ACC112 (cell line): ENCODE measurements around the gene COP1.

Experiments used
- H2AFZ ChIP-seq: fragments of 200-600 bp; sonication (generic); one replicate; pipeline ENCODE4 v1.6.0; 2017; ENCODE audit warnings: antibody characterized with exemption, low read length; ENCODE audit not compliant: unreplicated experiment
- H3K27ac ChIP-seq: fragments of 200-600 bp; sonication (generic); 2 replicates; pipeline ENCODE4 v1.5.1; 2014; ENCODE audit warnings: low read depth, mild to moderate bottlenecking, antibody characterized with exemption, low read length, moderate library complexity
- H3K27me3 ChIP-seq: fragments of 200-600 bp; sonication (generic); 2 replicates; pipeline ENCODE4 v1.6.1; 2014; ENCODE audit warnings: mild to moderate bottlenecking, antibody characterized with exemption, low read length, moderate library complexity, mixed read lengths; ENCODE audit not compliant: insufficient read depth
- H3K36me3 ChIP-seq: fragments of 200-600 bp; sonication (generic); 2 replicates; pipeline ENCODE4 v1.6.1; 2016; ENCODE audit warnings: mild to moderate bottlenecking, antibody characterized with exemption, low read length, moderate library complexity, mixed read lengths; ENCODE audit not compliant: insufficient read depth
- H3K4me1 ChIP-seq: fragments of 200-600 bp; sonication (generic); one replicate; pipeline ENCODE4 v1.6.1; 2016; ENCODE audit warnings: low read length, mixed read lengths; ENCODE audit not compliant: insufficient read depth, unreplicated experiment, control insufficient read depth
- H3K4me3 ChIP-seq: fragments of 200-600 bp; sonication (generic); 2 replicates; pipeline ENCODE4 v1.5.1; 2014; ENCODE audit warnings: mild to moderate bottlenecking, low read depth, low read length
- H3K79me2 ChIP-seq: fragments of 200-600 bp; sonication (generic); one replicate; pipeline ENCODE4 v1.6.0; 2016; ENCODE audit warnings: low read length; ENCODE audit not compliant: control insufficient read depth, unreplicated experiment, insufficient read depth

COP1 gene

DNA sequence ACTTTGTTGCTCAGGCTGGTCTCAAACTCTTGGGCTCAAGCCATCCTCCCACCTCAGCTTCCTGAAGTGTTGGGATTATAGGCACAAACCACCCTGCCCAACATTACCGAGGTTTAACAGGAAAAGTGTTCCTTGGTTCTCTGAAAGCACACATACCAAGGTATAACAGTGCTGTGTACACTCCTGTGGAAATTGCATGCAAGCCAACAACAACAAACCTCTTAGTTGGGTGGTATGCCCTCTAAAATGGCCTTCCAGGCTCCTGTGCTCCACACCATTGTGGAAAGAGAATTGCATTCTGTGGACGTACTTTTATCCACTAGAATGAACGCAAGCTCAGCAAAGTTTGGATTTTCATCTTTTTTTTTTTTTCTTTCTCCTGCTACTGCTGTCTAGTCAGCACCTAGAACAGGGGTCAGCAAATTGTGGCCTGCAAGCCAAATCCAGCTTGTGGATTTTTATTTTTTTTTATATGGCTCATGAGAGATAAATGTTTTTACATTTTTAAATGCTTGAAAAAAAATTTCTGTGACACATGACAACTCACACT lies 271.4 kb downstream of the COP1 start:
- no peaks in the 10 kb centered on the region for H3K4me1 ChIP-seq
- H2AFZ ChIP-seq: no peak overlapping the region
- no peak overlapping the region for H3K4me3 ChIP-seq

DNA sequence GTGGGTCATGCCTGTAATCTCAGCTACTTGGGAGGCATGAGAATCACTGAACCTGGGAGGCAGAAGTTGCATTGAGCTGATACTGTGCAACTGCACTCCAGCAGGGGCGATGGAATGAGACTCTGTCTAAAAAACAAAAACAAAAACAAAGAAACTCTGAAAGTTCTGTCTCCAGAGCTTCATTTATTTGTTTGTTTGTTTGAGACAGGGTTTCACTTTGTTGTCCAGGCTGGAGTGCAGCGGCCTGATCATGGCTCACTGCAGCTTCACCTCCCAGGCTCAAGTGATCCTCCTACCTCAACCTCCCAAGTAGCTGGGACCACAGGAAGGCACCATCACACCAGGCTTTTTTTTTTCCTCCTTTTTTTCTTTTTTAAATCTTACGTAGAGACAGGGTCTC lies 271.9 kb downstream of the COP1 start:
- Histone ChIP-seq H2AFZ (no peak overlapping the region), H3K4me1 (no peaks in the 10 kb centered on the region), H3K79me2 (no peaks in the 10 kb centered on the region), H3K4me3 (no peak overlapping the region), H3K27ac (no peak overlapping the region), H3K27me3 (no peaks in the 10 kb centered on the region), H3K36me3 (no peaks in the 10 kb centered on the region)

More for the DNA sequence above, 271.4 kb downstream of the COP1 start:
- no peaks in the 10 kb centered on the region for H3K79me2 ChIP-seq
- H3K27ac ChIP-seq: no peak overlapping the region
- no peaks in the 10 kb centered on the region for H3K36me3 ChIP-seq
- no peaks in the 10 kb centered on the region for H3K27me3 ChIP-seq

DNA sequence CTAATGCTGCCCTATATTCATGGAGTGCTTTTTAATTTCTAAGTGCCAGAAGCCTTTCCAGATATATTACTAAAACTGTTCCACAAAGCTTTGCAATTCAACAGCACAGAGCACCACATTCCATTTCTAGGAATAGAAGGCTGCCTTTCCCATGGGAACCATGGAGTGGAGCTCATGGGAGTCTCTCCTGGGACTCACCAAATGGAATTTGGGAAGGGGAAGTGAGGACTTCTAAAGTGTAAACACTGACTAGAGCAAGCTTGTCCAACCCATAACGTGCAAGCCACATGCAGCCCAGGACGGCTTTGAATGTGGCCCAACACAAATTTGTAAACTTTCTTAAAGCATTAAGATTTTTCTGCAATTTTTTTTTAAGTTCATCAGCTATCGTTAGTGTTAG lies 273.3 kb downstream of the COP1 start:
- no peaks in the 10 kb centered on the region for H3K36me3 ChIP-seq
- no peak overlapping the region for H2AFZ ChIP-seq
- no peaks in the 10 kb centered on the region for H3K79me2 ChIP-seq
- H3K27me3 ChIP-seq: no peaks in the 10 kb centered on the region
- H3K4me1 ChIP-seq: no peaks in the 10 kb centered on the region
- H3K4me3 ChIP-seq: no peak overlapping the region
- H3K27ac ChIP-seq: no peak overlapping the region

DNA sequence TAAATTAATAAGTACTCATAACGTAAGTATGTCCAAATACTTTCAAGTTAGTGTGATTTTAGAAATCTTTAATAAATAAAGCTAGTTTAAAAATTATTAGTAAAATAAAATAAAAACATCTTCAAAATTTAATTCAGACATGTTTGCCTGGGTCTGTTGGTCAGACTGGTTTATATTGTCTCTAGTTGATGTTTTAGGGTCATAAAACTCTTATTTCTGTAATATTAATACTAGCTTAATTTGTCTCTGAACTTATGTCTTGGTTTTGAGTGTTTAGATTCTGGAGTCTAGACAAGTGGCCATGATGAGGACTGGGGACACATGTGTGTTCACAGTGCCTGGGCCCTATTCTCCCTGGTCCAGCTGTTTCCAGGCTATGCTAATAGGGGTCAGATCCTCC lies 279.1 kb downstream of the COP1 start:
- H3K79me2 ChIP-seq: no peaks in the 10 kb centered on the region
- H3K27ac ChIP-seq: no peak overlapping the region
- H3K27me3 ChIP-seq: no peaks in the 10 kb centered on the region
- H3K36me3 ChIP-seq: no peaks in the 10 kb centered on the region; the same call in none of the 2 replicates
- no peak overlapping the region for H3K4me3 ChIP-seq
- no peak overlapping the region for H2AFZ ChIP-seq
- H3K4me1 ChIP-seq: no peaks in the 10 kb centered on the region

DNA sequence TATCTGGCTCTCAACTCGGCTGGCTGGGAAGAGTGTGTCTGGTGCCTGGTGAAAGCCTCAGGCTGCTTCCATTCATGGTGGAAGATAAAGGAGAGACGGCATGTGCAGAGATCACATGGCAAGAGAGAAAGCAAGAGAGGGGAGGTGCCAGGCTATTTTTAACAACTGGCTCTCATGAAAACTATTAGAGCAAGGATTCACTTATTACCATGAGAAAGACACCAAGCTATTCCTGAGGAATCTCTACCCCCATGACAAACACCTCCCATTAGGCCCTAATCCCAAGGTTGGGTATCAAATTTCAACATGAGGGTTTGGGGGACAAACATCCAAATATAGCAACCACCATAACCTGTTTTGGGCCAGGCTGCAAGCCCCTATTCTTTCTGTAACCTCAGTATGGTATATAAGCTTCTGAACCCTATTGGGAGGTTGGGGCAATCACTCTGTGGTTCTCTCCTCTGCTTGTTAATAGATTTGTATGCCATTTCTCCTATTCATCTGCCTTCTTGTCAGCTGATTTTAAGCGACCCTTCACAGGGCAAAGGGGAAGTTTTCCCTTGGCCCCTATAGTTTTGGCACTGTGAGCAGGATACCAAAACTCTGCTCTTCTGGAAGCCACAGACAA lies 284.7 kb downstream of the COP1 start:
- Histone ChIP-seq H3K4me3 (no peak overlapping the region), H3K79me2 (no peaks in the 10 kb centered on the region), H3K27me3 (no peaks in the 10 kb centered on the region), H3K27ac (no peak overlapping the region), H2AFZ (no peak overlapping the region), H3K4me1 (no peaks in the 10 kb centered on the region), H3K36me3 (no peaks in the 10 kb centered on the region; the same call in none of the 2 replicates)

DNA sequence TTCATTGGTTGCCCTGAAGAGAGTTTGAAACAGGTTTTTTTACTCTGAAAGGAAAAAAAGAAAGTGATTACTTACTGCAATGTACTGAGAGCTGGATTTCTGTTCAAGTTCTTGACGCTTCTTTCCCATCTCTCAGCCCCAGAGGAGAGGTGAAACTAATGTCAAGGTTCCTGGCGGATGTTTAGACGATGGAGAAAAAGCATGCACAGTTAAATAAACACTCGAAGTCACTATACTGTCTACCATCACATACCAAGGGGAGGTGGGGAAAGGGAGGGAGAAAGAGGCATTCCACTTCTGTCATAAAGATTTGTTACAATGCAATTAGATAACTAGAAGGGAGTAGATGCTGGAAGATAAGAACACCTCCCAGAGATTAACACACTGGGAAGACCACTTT lies 286.7 kb downstream of the COP1 start:
- H3K79me2 ChIP-seq: no peaks in the 10 kb centered on the region
- H3K27me3 ChIP-seq: no peaks in the 10 kb centered on the region
- no peaks in the 10 kb centered on the region; the same call in 1 of the 2 replicates for H3K36me3 ChIP-seq
- H3K4me3 ChIP-seq: no peak overlapping the region
- no peak overlapping the region for H3K27ac ChIP-seq
- no peak overlapping the region for H2AFZ ChIP-seq
- H3K4me1 ChIP-seq: no peaks in the 10 kb centered on the region

DNA sequence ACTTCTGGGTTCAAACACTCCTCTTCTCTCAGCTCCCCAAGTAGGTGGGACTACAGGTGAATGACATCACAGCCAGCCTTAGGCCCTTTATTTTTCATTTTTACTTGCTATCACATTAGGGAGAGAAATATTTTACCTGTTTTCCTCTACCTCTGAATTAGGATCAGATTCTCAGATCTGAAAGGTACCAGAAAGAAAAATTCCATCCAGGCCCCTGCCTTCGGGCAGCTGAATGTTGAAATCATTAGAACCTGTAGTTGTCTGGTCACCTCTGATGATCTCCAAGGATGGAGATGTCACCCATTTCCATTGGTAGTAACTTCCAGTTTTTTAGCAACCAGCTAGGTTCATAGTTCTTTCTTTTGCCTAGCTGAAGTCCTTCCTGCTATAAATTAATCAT lies 288.1 kb downstream of the COP1 start:
- Histone ChIP-seq H3K36me3 (no peaks in the 10 kb centered on the region; the same call in 1 of the 2 replicates), H2AFZ (no peak overlapping the region), H3K4me3 (no peak overlapping the region), H3K4me1 (no peaks in the 10 kb centered on the region), H3K79me2 (no peaks in the 10 kb centered on the region), H3K27ac (no peak overlapping the region), H3K27me3 (no peaks in the 10 kb centered on the region)

DNA sequence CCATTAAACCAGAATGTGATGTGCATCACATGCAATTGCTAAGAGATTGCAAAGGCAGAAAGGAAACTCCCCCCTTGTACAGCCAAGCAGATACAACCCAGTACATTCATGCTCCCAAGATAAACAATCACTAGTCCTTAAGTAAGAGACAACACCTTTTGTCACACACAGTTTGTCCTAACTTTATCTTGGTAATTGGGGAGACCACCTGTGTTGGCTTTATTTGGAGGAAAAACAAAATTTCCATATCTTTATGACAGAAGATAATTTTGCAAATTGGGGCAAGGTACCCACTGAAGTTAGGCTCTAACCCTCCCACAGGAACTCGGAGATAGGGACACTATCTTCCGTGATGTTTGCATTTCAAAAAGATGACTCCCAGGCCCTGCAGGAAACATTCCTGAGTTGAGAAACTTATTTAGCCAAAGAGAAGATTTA lies 288.7 kb downstream of the COP1 start:
- no peaks in the 10 kb centered on the region; the same call in 1 of the 2 replicates for H3K36me3 ChIP-seq
- H3K4me1 ChIP-seq: no peaks in the 10 kb centered on the region
- H2AFZ ChIP-seq: no peak overlapping the region
- no peaks in the 10 kb centered on the region for H3K79me2 ChIP-seq
- no peaks in the 10 kb centered on the region for H3K27me3 ChIP-seq
- no peak overlapping the region for H3K4me3 ChIP-seq
- H3K27ac ChIP-seq: no peak overlapping the region

DNA sequence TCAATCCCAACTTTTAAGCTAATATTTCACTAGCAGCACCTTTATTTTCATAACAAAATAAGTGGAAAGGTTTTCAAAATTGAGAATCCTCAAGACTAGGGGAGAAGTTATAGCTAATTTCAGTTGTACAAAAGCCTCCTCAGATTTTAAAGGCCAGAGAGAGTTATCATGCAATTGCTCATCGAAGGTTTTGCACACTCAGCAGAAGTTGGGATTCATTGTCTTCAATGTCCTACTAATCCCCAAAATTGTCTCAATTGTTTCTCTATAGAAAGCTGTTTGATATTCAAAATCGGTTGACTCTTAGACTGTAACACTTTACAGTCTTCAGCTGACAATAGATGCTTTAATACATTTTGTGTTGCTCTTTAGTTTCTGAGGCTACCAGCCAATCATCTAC lies 293.0 kb downstream of the COP1 start:
- H3K4me1 ChIP-seq: no peaks in the 10 kb centered on the region
- no peak overlapping the region for H3K27ac ChIP-seq
- H3K79me2 ChIP-seq: no peaks in the 10 kb centered on the region
- H3K4me3 ChIP-seq: no peak overlapping the region
- H3K27me3 ChIP-seq: no peaks in the 10 kb centered on the region
- no peaks in the 10 kb centered on the region; the same call in none of the 2 replicates for H3K36me3 ChIP-seq
- H2AFZ ChIP-seq: no peak overlapping the region

DNA sequence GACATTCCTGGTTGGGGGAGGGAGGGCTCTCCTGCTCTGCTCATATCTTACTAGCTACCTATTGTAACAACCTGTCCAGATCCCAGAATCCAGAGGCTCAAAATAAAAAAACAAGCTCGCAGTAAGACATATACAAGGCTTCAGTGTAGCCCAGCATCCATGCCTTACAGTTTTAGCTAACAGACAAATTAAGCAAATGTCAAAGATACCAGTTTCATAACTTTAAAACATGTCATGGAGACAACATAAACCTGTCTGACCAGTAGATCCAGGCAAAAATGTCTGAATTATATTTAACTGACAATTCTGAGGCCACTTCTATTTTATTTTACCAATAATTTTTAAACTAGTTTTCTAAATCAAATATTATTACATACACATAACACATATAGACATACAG lies 295.9 kb downstream of the COP1 start:
- no peak overlapping the region for H3K27ac ChIP-seq
- H3K4me3 ChIP-seq: no peak overlapping the region
- H3K79me2 ChIP-seq: no peaks in the 10 kb centered on the region
- H2AFZ ChIP-seq: no peak overlapping the region
- no peaks in the 10 kb centered on the region for H3K27me3 ChIP-seq
- H3K4me1 ChIP-seq: no peaks in the 10 kb centered on the region
- no peaks in the 10 kb centered on the region; the same call in none of the 2 replicates for H3K36me3 ChIP-seq

DNA sequence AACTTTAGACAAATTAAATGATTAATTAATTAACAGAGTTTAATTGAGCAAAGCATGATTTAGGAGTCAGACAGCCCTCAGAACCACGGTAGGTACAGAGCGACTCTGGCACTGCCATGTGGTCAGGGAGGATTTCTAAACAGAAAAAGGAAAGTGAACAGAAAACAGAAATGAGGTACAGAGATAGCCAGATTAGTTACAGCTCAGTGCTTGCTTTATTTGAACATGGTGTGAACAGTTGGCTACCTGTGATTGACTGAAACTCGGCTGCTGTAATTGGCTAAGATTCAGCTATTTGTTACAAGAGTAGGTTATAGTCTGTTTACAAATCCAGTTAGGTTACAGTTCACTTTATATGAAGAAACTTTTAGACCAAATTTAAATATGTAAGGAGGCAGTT lies 300.7 kb downstream of the COP1 start:
- no peak overlapping the region for H3K4me3 ChIP-seq
- no peak overlapping the region for H3K27ac ChIP-seq
- H3K79me2 ChIP-seq: no peaks in the 10 kb centered on the region
- H3K4me1 ChIP-seq: no peaks in the 10 kb centered on the region
- H3K36me3 ChIP-seq: peaks cover 4% of the 10 kb centered on the region
- no peaks in the 10 kb centered on the region for H3K27me3 ChIP-seq
- no peak overlapping the region for H2AFZ ChIP-seq
